Measurements from ENCODE around the gene IL3. TPM values are rescaled to one million over a fixed set of nuclear protein-coding genes. Genes with fewer than 3 reads are reported as not detected.

The IL3 gene
- total RNA-seq, 6 donors from 2014 or later: not detected

- H3K4me3 ChIP-seq: no peak overlapping the region
- no peak for ATAC-seq (ENCODE audit: low FRiP score in 2 of 2)
- 81 to 84% methylated on average over 4 of the region's 4 CpGs for WGBS, 2 donors
- H3K27me3 ChIP-seq: no peaks in the 10 kb centered on the region
- H3K4me1 ChIP-seq: no peaks in the 10 kb centered on the region
- H3K9me3 ChIP-seq: peaks cover 0 to 2% (median 0%) of the 10 kb centered on the region in 4 donors
- H3K27ac ChIP-seq: no peak overlapping the region
- DNase-seq: no peak
- H3K36me3 ChIP-seq: no peaks in the 10 kb centered on the region
- no peak for TF ChIP-seq POLR2A (IDR thresholded peaks at IDR 0.05)
- TF ChIP-seq POLR2AphosphoS5 (IDR thresholded peaks at IDR 0.05): no peak
- no peak for TF ChIP-seq EP300 (IDR thresholded peaks at IDR 0.05)
- TF ChIP-seq CTCF (IDR thresholded peaks at IDR 0.05): no peak
These were observed 30.7 kb upstream of the IL3 start for GRCh38 chr5:132029609-132030330.

- ATAC-seq (ENCODE audit: low FRiP score in 2 of 2) (no peak), DNase-seq (no peak)
- WGBS, 2 donors: 79 to 91% methylated on average over 2 of the region's 2 CpGs
- H3K36me3 ChIP-seq: no peaks in the 10 kb centered on the region
- H3K27ac ChIP-seq: no peak overlapping the region
- H3K27me3 ChIP-seq: no peaks in the 10 kb centered on the region
- H3K4me1 ChIP-seq: no peaks in the 10 kb centered on the region
- H3K9me3 ChIP-seq: peaks cover 0 to 2% (median 0%) of the 10 kb centered on the region in 4 donors
- TF ChIP-seq POLR2A (IDR thresholded peaks at IDR 0.05) (no peak), CTCF (IDR thresholded peaks at IDR 0.05) (no peak), POLR2AphosphoS5 (IDR thresholded peaks at IDR 0.05) (no peak), EP300 (IDR thresholded peaks at IDR 0.05) (no peak)
- H3K4me3 ChIP-seq: no peak overlapping the region
These were observed 29.8 kb upstream of the IL3 start for GRCh38 chr5:132030610-132031009.

GRCh38 chr5:132032196-132032595, 28.3 kb upstream of the IL3 start:
- no peak overlapping the region for H3K4me3 ChIP-seq
- no peaks in the 10 kb centered on the region for H3K4me1 ChIP-seq
- TF ChIP-seq POLR2AphosphoS5 (IDR thresholded peaks at IDR 0.05) (no peak), POLR2A (IDR thresholded peaks at IDR 0.05) (no peak), CTCF (IDR thresholded peaks at IDR 0.05) (no peak)
- H3K9me3 ChIP-seq: peaks cover 0 to 2% (median 0%) of the 10 kb centered on the region in 4 donors
- H3K36me3 ChIP-seq: no peaks in the 10 kb centered on the region
- no peak overlapping the region for H3K27ac ChIP-seq
- no peaks in the 10 kb centered on the region for H3K27me3 ChIP-seq
- no peak for DNase-seq
- no peak for ATAC-seq (ENCODE audit: low FRiP score in 2 of 2)

- no peaks in the 10 kb centered on the region for H3K4me1 ChIP-seq
- peaks cover 0 to 2% (median 0%) of the 10 kb centered on the region in 4 donors for H3K9me3 ChIP-seq
- no peak for ATAC-seq (ENCODE audit: low FRiP score in 2 of 2)
- WGBS, 2 donors: 78 to 85% methylated on average over 4 of the region's 4 CpGs
- H3K27me3 ChIP-seq: no peaks in the 10 kb centered on the region
- no peak overlapping the region for H3K4me3 ChIP-seq
- no peak overlapping the region for H3K27ac ChIP-seq
- TF ChIP-seq CTCF (IDR thresholded peaks at IDR 0.05) (no peak), EP300 (IDR thresholded peaks at IDR 0.05) (no peak), POLR2A (IDR thresholded peaks at IDR 0.05) (no peak), POLR2AphosphoS5 (IDR thresholded peaks at IDR 0.05) (no peak)
- no peak for DNase-seq
- H3K36me3 ChIP-seq: no peaks in the 10 kb centered on the region
These were observed 27.3 kb upstream of the IL3 start for GRCh38 chr5:132033122-132033521.

- DNase-seq (no peak), ATAC-seq (ENCODE audit: low FRiP score in 2 of 2) (no peak)
- Histone ChIP-seq H3K27me3 (no peaks in the 10 kb centered on the region), H3K9me3 (peaks cover 0 to 2% (median 0%) of the 10 kb centered on the region in 4 donors), H3K4me3 (no peak overlapping the region), H3K4me1 (no peaks in the 10 kb centered on the region), H3K27ac (no peak overlapping the region), H3K36me3 (no peaks in the 10 kb centered on the region)
- TF ChIP-seq POLR2A (IDR thresholded peaks at IDR 0.05) (no peak), POLR2AphosphoS5 (IDR thresholded peaks at IDR 0.05) (no peak), CTCF (IDR thresholded peaks at IDR 0.05) (no peak), EP300 (IDR thresholded peaks at IDR 0.05) (no peak)
- 54 to 64% methylated on average over 2 of the region's 2 CpGs for WGBS, 2 donors
These were observed 23.1 kb upstream of the IL3 start for GRCh38 chr5:132037353-132037752.
